Urothelium cell line (cell line): ENCODE measurements around the gene ZBTB20.

ENCODE experiments used
- DNase-seq: peaks from one replicate; pipeline ENCODE4 v3.0.0; 2011; ENCODE audit warnings: low spot score, mixed read lengths
- FAIRE-seq: peaks from 2 replicates; lab custom pipeline; 2011; peaks lifted over from hg19 to GRCh38; lab: Jason Lieb, UNC

ZBTB20 gene

GRCh38 chr3:114502204-114502603, 644.9 kb downstream of the ZBTB20 start:
- FAIRE-seq: no peak
- DNase-seq: no peak

- FAIRE-seq (no peak), DNase-seq (peak; percentile 16)
Observed at GRCh38 chr3:114499976-114500375, 647.1 kb downstream of the ZBTB20 start.

GRCh38 chr3:114498539-114499370, 648.3 kb downstream of the ZBTB20 start:
- peak; percentile 91 for DNase-seq
- peak; percentile 99 for FAIRE-seq

- FAIRE-seq: peak; percentile 62
- DNase-seq: no peak
Observed at GRCh38 chr3:114496874-114497273, 650.2 kb downstream of the ZBTB20 start.

GRCh38 chr3:114496466-114496865, 650.6 kb downstream of the ZBTB20 start:
- DNase-seq: no peak
- FAIRE-seq: no peak

- DNase-seq (peak; percentile 23), FAIRE-seq (no peak)
Observed at GRCh38 chr3:114496021-114496434, 651.1 kb downstream of the ZBTB20 start.

GRCh38 chr3:114494498-114494897, 652.6 kb downstream of the ZBTB20 start:
- no peak for FAIRE-seq
- no peak for DNase-seq

- FAIRE-seq: no peak
Observed at GRCh38 chr3:114490829-114491228, 656.3 kb downstream of the ZBTB20 start.

GRCh38 chr3:114487502-114487901, 659.6 kb downstream of the ZBTB20 start:
- FAIRE-seq (no peak), DNase-seq (no peak)

More at GRCh38 chr3:114490829-114491228, 656.3 kb downstream of the ZBTB20 start:
- no peak for DNase-seq

- FAIRE-seq: no peak
- no peak for DNase-seq
Observed at GRCh38 chr3:114484919-114485318, 662.2 kb downstream of the ZBTB20 start.

GRCh38 chr3:114481113-114481512, 666.0 kb downstream of the ZBTB20 start:
- FAIRE-seq (no peak), DNase-seq (no peak)

GRCh38 chr3:114480442-114480841, 666.6 kb downstream of the ZBTB20 start:
- no peak for DNase-seq
- FAIRE-seq: no peak

GRCh38 chr3:114478801-114479200, 668.3 kb downstream of the ZBTB20 start:
- FAIRE-seq (no peak), DNase-seq (no peak)

- DNase-seq (no peak), FAIRE-seq (no peak)
Observed at GRCh38 chr3:114476511-114476910, 670.6 kb downstream of the ZBTB20 start.

- no peak for FAIRE-seq
- DNase-seq: no peak
Observed at GRCh38 chr3:114471478-114471877, 675.6 kb downstream of the ZBTB20 start.

GRCh38 chr3:114469070-114469469, 678.0 kb downstream of the ZBTB20 start:
- FAIRE-seq (no peak), DNase-seq (no peak)

- DNase-seq (no peak), FAIRE-seq (no peak)
Observed at GRCh38 chr3:114466816-114467215, 680.3 kb downstream of the ZBTB20 start.

GRCh38 chr3:114466251-114466650, 680.8 kb downstream of the ZBTB20 start:
- DNase-seq (no peak), FAIRE-seq (no peak)

- no peak for DNase-seq
- FAIRE-seq: no peak
Observed at GRCh38 chr3:114464548-114464947, 682.5 kb downstream of the ZBTB20 start.

- FAIRE-seq: no peak
- no peak for DNase-seq
Observed at GRCh38 chr3:114462750-114463149, 684.3 kb downstream of the ZBTB20 start.

GRCh38 chr3:114460459-114460858, 686.6 kb downstream of the ZBTB20 start:
- FAIRE-seq: no peak
- DNase-seq: no peak

GRCh38 chr3:114456742-114457141, 690.3 kb downstream of the ZBTB20 start:
- no peak for FAIRE-seq
- no peak for DNase-seq

GRCh38 chr3:114455432-114455831, 691.7 kb downstream of the ZBTB20 start:
- no peak for FAIRE-seq
- no peak for DNase-seq
